Fibroblast of peridontal ligament (primary cell): ENCODE measurements around the gene PDGFA.
A peak's percentile ranks its signal among the peaks of the same experiment; 100 is the strongest.

Experiments used
- DNase-seq: peaks from one replicate; pipeline ENCODE4 v3.0.0-alpha.2; 2010; ENCODE audit errors: extremely low read depth

The PDGFA gene

GRCh38 chr7:536231-536630 lies 16.6 kb upstream of the PDGFA start:
- DNase-seq = no peak

- DNase-seq = no peak
These were observed 15.3 kb upstream of the PDGFA start for GRCh38 chr7:534959-535358.

DNA sequence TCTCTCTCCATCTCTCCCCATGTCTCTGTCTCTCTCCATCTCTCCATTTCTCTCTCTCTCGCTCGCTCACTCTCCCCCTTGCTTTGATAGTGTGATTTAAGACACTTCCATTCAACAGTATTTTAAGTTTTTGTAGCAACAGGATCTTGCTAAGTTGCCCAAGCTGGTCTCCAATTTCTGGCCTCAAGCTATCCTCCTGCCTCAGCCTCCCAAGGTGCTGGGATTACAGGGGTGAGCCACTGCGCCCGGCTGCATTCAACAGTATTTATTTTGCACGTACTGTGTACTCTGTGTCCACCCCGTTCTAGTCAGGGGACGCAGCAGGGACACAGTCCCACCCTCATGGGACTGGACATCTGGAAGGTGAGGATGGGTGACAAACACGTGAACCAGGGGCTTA lies 14.4 kb upstream of the PDGFA start:
- DNase-seq = no peak

GRCh38 chr7:533266-533665 lies 13.6 kb upstream of the PDGFA start:
- DNase-seq = no peak

- no peak for DNase-seq
These were observed 12.9 kb upstream of the PDGFA start for GRCh38 chr7:532379-533143.

DNA sequence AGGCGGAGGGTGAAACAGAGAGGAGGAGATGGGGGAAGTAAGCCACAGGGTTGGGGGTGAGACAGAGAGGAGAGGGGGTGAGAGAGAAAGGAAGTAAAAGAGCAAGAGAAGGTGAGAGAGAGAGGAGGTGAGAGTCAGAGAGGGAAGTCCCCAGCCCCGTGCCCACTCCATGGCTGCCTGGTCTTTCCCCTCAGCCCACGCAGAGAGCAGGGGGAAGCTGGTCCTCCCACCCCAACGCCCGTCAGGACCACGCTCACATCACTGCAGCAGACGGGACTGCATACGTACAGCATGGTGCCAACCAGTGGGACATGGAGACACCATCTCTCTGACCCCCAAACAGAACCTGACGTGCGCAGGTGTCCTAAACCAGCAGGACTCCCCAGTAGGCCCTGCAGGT lies 12.1 kb upstream of the PDGFA start:
- DNase-seq = no peak

GRCh38 chr7:528451-528850 lies 8.8 kb upstream of the PDGFA start:
- no peak for DNase-seq

DNA sequence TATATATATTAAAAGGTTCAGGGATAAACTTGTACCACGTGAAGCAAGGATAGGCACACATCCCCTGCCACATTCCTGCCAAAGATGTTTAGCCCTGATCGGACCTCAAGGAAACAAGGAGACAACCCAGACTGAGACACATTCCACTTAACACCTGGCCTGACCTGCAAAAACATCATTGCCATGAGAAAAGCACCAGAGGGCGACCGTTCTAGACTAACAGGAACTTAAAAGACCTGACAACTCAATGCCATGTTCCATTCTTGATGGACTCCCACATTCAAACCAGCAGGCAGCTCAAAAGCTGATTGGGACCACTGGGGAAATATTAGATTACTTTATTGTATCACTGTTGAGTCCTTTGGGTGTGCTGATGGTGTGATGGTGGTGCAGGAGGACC lies 8.1 kb upstream of the PDGFA start:
- DNase-seq = no peak

GRCh38 chr7:526460-527034 lies 6.9 kb upstream of the PDGFA start:
- no peak for DNase-seq

DNA sequence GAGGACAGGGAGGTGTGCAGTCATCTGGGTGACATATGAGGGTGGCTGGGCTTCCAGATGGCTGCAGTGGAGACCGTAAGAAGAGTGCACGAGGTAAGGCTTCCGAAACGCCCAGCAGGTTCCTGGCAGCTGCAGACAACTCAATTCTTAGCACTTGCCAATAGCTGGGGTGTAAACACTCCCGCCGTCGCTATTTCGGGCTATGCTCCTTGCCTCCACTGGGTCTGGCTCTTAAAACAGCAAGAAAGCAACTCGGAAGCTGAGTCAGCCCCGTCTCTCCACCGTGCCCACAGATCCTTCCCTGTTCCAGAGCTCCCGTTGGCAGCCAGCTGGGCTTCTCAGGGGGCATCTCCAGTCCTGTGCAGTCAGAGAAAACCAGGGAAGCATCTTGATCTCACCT lies 6.1 kb upstream of the PDGFA start:
- no peak for DNase-seq

GRCh38 chr7:524800-525199 lies 5.2 kb upstream of the PDGFA start:
- no peak for DNase-seq

DNA sequence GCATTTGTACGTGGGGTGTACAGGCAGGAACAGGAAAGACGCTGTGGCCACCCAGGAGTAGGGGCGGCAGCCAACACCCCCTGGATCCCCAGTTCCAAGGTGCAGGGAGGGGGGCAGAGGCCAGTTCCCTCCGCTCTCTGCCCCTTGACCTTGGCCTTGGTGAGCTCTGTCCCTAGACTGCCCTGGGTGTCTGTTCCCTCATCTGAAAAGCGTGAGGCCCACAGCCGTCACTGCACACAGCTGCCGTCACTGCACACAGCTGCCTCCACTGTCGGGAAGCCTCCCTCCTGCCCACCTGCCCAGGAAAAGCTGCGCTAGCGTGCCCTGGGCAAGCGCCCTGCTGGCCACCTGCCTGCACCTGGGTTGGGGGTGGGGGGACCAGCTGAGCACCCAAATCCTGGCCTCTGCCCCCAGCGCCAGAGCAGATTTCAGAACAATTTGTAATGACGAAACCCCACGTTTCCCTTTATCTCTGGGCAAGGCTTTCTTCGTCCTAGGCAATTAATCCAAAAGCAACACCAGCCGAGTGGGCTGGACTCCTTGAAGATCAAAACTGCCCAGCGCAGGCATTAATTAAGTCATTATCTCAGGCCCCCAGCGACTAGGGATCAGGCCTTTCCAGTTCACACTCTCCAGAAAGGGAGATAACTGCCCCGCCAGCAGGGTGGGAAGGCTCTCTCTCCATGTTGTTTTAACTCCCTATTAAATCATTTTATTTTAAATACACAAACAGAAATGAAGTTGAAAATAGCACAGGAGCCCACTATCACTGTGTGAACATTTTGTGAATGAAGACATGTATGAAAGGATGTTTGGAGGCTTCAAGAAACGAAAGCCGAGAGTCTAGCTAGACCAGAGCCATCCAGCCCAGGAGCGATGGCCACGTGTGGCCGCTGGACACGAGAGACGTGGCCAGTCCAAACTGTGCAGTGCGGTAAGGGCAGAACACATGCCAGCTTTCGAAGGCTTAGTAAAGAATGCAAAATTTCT lies 4.0 kb upstream of the PDGFA start:
- DNase-seq = no peak

- DNase-seq = no peak
These were observed 3.3 kb upstream of the PDGFA start for GRCh38 chr7:522951-523314.

DNA sequence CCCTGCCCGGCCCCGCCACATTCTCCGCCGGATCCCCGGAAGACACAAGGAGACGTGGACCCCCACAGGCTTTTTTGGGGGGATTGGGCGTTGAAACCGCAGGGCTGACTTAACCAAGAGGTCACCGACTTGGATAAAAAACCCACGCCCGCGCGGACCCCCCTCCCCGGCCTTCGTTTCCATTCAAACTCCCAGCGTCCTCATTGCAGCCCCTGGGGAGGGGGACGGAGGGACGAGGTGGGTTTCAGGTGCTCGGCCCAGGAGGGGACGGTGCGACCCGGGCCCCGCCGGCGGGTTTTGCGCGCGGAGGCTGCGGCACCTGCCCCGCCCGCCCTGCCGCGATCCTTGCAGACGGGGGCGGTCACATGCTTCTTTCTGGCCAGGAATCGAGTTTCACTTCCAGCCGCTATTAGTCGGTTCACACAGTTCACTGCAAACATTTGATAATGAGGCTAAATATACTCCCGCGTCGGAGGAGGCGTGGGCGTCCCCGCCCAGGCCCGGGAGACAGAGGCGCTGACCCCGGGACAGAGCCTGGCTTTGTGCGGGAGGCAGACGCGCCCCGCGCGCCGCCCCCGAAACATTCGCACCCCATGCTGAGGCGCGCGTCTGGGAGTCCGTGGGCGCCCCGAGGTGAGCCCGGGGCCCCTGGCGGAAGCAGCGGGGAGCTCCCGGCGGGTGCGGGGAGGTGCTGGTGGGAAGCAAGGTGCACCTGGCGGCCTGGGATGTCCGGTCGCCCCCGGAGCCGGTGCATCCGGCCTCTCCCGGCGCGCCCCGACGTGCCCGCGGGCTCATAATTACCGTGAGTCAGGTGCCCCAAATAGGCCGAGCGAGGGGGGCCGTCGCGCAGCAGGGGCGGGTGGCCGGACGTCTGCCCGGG lies 2.7 kb upstream of the PDGFA start:
- DNase-seq = no peak

DNA sequence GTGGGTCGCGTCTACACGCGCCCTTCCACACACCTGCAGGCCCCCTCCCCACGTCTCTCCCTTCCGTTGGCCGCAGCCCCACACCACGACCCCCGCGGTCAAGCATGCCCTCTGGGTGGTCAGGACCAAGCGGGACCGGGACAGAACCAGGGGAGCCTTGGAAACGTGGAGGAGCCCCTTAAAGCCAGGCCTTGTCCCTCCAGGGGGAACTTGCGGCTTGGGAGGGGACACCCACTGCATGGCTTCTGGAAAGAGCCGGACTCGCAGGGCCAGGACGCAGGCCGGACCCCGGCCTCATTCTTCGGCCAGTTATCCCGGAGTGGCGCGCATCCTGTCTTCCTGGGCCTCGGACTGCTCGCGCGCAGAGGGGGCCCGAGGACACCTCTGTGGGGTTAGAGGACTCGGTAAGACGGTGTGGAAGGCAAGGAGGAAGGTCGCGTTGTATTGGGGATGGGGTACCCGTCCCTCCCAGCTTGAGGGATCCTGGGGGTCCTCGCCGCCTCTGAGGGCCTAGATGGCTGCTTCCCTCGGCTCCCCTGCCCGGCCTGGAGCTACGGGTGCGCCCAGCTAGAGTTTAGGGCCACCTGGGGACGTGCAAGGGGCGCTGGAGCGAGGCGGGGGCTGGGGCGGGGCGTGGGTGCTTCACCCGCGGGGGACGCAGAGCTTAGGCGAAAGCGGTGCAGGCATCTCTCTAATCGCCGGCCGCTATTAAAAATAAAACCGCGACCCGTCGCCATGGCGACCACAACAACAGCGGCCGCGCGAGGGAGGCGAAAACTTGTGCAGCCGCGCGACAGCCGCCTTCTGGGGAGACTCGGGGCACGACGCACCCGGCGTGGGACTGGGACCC lies 1.8 kb upstream of the PDGFA start:
- no peak for DNase-seq

DNA sequence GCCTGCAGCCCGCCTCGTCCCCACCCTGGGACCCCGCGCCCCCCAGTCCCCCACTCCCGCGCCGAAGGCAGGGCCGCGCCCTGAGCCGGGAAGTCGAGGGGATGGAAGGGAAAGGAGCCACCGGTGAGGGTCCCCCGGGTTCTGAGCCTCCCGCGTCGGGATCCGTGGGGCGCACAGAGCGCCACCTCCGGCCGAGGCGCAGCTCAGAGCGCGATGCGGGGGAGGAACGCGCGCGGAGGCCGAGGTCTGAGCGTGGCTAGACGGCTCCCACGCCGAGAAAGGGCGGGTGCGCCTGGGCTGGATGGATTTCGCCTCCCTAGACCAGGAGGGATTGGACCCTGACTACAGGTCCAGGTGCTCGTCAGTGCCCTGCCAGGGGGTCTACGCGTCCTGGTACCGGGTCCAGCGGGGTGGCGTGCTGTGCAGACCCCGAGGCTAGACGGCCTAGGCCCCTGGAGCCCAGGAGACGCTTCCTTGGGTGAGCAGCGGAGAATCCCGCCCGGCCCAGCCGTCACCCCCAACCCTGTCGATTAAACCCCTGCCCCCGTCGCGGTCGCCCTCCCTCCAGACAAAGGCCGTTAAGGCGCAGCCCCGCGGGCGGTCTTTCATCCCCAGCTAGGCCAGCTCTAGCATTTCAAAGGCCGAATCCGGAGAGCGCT lies 986 bp upstream of the PDGFA start:
- no peak for DNase-seq

DNA sequence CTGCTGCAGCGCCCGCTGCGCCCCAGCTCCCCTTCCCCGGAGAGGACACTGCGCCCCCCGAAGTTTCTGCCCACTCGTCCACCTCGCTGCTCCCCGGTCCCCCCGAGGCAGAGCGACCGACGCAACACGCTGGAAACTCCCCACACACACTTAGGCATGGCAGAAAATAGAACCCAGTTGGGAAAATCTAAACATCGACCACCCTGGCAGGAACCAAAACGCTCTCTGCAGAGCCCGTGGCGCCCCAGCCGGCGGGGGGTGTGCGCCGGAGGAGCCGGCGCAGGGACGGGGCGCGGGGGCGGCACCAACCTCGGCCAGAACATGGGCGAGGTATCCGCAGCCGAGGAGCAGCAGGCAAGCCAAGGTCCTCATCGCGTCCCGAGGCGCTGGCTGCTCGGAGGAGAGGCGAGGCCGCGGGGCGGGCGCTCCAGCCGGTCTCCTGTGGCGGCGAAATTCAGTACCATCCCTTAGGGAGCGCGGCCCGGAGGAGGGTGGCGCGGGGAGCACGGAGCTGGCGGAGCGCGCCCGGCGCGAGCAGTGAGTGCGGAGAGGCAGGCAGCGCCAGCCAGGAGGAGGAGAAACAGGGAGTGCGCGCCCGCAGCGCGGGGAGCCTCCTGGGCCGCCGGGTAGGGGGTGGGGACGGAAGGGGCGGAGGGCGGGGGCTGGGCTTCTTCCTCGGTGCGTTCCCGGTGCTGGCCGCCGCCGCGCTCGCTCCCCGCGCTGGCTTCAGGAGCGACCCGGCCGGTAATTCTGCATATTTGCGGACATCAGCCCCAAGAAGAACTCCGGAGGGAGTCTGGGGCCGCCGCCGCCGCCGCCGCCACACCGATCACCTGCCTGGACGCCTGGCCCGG lies 789 bp downstream of the PDGFA start:
- peak; percentile 60 for DNase-seq

- peak; percentile 60 for DNase-seq
These were observed 1.6 kb downstream of the PDGFA start for GRCh38 chr7:517774-518629.
